Measurements from ENCODE around the gene FGGY.
"Not testable (repeated sequence)": the region's sequence is repeated elsewhere in the genome, so short reads cannot be mapped to it uniquely, and the experiment has no call there.

FGGY gene

GRCh38 chr1:59720326-59721115, 423.6 kb downstream of the FGGY start:
- DNase-seq, result no peak

GRCh38 chr1:59730302-59730701, 433.4 kb downstream of the FGGY start:
- DNase-seq, result no peak

GRCh38 chr1:59730759-59731478, 434.0 kb downstream of the FGGY start:
- no peak for DNase-seq

GRCh38 chr1:59731591-59731990, 434.7 kb downstream of the FGGY start:
- no peak for DNase-seq

GRCh38 chr1:59732214-59732955, 435.5 kb downstream of the FGGY start:
- no peak for DNase-seq

- no peak for DNase-seq
These were observed 436.7 kb downstream of the FGGY start for GRCh38 chr1:59733443-59734141.

GRCh38 chr1:59735927-59736326, 439.0 kb downstream of the FGGY start:
- DNase-seq, result not testable (repeated sequence)

GRCh38 chr1:59736744-59737143, 439.9 kb downstream of the FGGY start:
- DNase-seq, result no peak

- DNase-seq, result no peak
These were observed 440.7 kb downstream of the FGGY start for GRCh38 chr1:59737638-59738037.

GRCh38 chr1:59738152-59738551, 441.3 kb downstream of the FGGY start:
- no peak for DNase-seq

GRCh38 chr1:59738591-59739015, 441.7 kb downstream of the FGGY start:
- no peak for DNase-seq

- DNase-seq, result no peak
These were observed 442.2 kb downstream of the FGGY start for GRCh38 chr1:59739111-59739510.

GRCh38 chr1:59742526-59742925, 445.6 kb downstream of the FGGY start:
- no peak for DNase-seq

- no peak for DNase-seq
These were observed 446.6 kb downstream of the FGGY start for GRCh38 chr1:59743324-59744091.

- no peak for DNase-seq
These were observed 450.6 kb downstream of the FGGY start for GRCh38 chr1:59747420-59748024.

GRCh38 chr1:59748123-59748522, 451.2 kb downstream of the FGGY start:
- DNase-seq, result no peak

- no peak for DNase-seq
These were observed 453.6 kb downstream of the FGGY start for GRCh38 chr1:59750328-59751003.

GRCh38 chr1:59751004-59751395, 454.1 kb downstream of the FGGY start:
- DNase-seq, result no peak

- no peak for DNase-seq
These were observed 454.9 kb downstream of the FGGY start for GRCh38 chr1:59751801-59752200.

- no peak for DNase-seq
These were observed 455.9 kb downstream of the FGGY start for GRCh38 chr1:59752556-59753414.

Measured in stimulated activated CD4-positive, alpha-beta T cell treated with anti-CD3 and anti-CD28 coated beads, Interleukin-4, amount 100 ng/mL, for 24 hours (primary cell).